ENCODE measurements around the gene MMP24OS.

The MMP24OS gene

GRCh38 chr20:35291654-35292503 is 14.0 kb upstream of the MMP24OS start, which contains the start of gene FAM83C:
TSS of gene FAM83C (minus strand) at chr20:35292425. CDS start at chr20:35292304, 121 bp downstream.
- no peak for DNase-seq (ENCODE audit: low read depth)

GRCh38 chr20:35290887-35291417 is 13.0 kb upstream of the MMP24OS start:
- no peak for DNase-seq (ENCODE audit: low read depth)

- DNase-seq (ENCODE audit: low read depth): no peak
These were observed 12.4 kb upstream of the MMP24OS start for GRCh38 chr20:35290186-35290886.

GRCh38 chr20:35288325-35289060 is 10.6 kb upstream of the MMP24OS start:
- no peak for DNase-seq (ENCODE audit: low read depth)

GRCh38 chr20:35287509-35288324 is 9.8 kb upstream of the MMP24OS start:
- DNase-seq (ENCODE audit: low read depth): no peak

- no peak for DNase-seq (ENCODE audit: low read depth)
These were observed 9.1 kb upstream of the MMP24OS start for GRCh38 chr20:35286899-35287508.

- no peak for DNase-seq (ENCODE audit: low read depth)
These were observed 8.4 kb upstream of the MMP24OS start for GRCh38 chr20:35286077-35286898.

GRCh38 chr20:35285806-35286076 is 7.8 kb upstream of the MMP24OS start:
- DNase-seq (ENCODE audit: low read depth): no peak

- no peak for DNase-seq (ENCODE audit: low read depth)
These were observed 7.3 kb upstream of the MMP24OS start for GRCh38 chr20:35284992-35285805.

GRCh38 chr20:35284267-35284991 is 6.5 kb upstream of the MMP24OS start, which contains the start of gene EIF6:
TSS of gene EIF6 (minus strand) at chr20:35284772. CDS start at chr20:35284487, 285 bp downstream.
- DNase-seq (ENCODE audit: low read depth): peak; percentile 77

- DNase-seq (ENCODE audit: low read depth): no peak
These were observed 5.7 kb upstream of the MMP24OS start for GRCh38 chr20:35283441-35284266.

GRCh38 chr20:35281506-35282101 is 3.7 kb upstream of the MMP24OS start:
- no peak for DNase-seq (ENCODE audit: low read depth)

- no peak for DNase-seq (ENCODE audit: low read depth)
These were observed 2.6 kb upstream of the MMP24OS start for GRCh38 chr20:35280523-35280922.

- no peak for DNase-seq (ENCODE audit: low read depth)
These were observed 1.7 kb upstream of the MMP24OS start for GRCh38 chr20:35279533-35280174.

GRCh38 chr20:35279040-35279439 is 1.1 kb upstream of the MMP24OS start:
- DNase-seq (ENCODE audit: low read depth): no peak

GRCh38 chr20:35277127-35277526 is 795 bp downstream of the MMP24OS start:
- no peak for DNase-seq (ENCODE audit: low read depth)

GRCh38 chr20:35276408-35276807 is 1.5 kb downstream of the MMP24OS start:
- no peak for DNase-seq (ENCODE audit: low read depth)
